C4-2B (cell line): ENCODE data around the gene RNF169.

Experiments
- H3K27ac ChIP-seq: fragments of 450-650 bp; 2 replicates; pipeline ENCODE4 v1.5.1; 2017
- ZFX ChIP-seq: fragments of 450-650 bp; IDR thresholded peaks from 2 replicates; pipeline ENCODE4 v1.6.1; 2017
- TF ChIP-seq, protein P1 (sequence below): fragments of 450-650 bp; conservative IDR thresholded peaks from 2 replicates; pipeline ENCODE4 v1.5.1; 2017; ENCODE audit warnings: mild to moderate bottlenecking

RNF169 gene

DNA sequence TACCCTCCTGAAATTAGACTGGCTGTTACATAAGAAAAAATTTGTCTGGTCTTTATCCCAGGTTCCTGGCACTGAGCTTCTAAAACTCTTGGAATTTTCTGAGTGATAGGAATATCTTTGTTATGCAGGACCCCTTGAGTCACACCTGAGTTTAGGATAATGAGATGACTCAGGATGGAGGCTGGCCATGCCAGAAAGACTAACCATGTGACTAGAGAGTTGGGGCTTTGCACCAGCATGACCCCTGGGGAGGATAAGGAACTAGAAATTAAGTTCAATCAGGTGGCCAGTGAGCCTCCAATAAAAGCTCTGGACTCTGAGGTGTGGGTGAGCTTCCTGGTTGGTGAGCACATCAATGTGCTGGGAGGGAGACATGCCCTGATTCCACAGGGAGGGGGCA lies 112.1 kb downstream of the RNF169 start:
- H3K27ac ChIP-seq, result no peak overlapping the region
- TF ChIP-seq ZFX, result no peak
- TF ChIP-seq, protein P1, sequence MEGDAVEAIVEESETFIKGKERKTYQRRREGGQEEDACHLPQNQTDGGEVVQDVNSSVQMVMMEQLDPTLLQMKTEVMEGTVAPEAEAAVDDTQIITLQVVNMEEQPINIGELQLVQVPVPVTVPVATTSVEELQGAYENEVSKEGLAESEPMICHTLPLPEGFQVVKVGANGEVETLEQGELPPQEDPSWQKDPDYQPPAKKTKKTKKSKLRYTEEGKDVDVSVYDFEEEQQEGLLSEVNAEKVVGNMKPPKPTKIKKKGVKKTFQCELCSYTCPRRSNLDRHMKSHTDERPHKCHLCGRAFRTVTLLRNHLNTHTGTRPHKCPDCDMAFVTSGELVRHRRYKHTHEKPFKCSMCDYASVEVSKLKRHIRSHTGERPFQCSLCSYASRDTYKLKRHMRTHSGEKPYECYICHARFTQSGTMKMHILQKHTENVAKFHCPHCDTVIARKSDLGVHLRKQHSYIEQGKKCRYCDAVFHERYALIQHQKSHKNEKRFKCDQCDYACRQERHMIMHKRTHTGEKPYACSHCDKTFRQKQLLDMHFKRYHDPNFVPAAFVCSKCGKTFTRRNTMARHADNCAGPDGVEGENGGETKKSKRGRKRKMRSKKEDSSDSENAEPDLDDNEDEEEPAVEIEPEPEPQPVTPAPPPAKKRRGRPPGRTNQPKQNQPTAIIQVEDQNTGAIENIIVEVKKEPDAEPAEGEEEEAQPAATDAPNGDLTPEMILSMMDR, result no peak

DNA sequence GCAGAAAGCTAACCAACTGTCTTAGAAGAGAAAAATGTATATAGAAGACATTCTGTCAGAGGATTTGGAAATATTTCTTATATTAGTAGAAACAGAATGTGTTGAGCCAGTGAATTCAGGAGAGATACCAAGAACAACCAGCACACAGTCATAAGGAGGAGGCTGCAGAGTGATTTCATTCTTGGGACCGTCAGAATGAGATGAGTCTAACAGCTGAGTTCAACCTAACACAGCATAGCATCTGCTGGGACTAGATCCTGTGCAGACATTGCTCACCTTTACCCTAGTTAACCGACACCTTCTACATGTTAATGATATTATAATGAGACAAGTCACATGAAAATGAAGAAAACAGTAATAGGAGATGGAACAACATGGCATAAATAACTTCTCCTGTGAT lies 114.8 kb downstream of the RNF169 start:
- TF ChIP-seq, protein P1, result no peak
- no peak for TF ChIP-seq ZFX
- H3K27ac ChIP-seq, result no peak overlapping the region

- H3K27ac ChIP-seq, result no peak overlapping the region
- TF ChIP-seq ZFX, result no peak
- TF ChIP-seq, protein P1, result no peak
Measured at GRCh38 chr11:74866557-74866956, 117.9 kb downstream of the RNF169 start.

DNA sequence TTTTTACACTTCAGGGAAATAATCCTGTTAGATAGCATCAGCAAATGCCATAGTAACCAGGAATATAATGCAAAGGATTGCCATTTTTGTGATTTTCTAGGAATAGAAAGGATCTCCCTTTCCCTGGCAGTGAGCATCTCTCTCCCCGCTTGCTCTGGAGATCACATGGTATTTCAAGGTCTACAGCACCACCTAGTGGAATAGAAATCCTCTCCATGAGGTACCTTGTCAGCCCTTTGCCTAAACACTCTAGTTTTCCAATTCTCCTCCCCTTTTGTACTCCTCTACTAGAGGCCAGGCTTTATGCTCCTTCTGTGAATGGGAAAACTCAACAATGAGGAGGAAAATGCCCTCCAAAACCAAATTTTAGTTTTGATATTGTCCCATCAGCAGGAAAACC lies 121.8 kb downstream of the RNF169 start:
- no peak overlapping the region for H3K27ac ChIP-seq
- no peak for TF ChIP-seq ZFX
- TF ChIP-seq, protein P1, result peak; percentile 46

DNA sequence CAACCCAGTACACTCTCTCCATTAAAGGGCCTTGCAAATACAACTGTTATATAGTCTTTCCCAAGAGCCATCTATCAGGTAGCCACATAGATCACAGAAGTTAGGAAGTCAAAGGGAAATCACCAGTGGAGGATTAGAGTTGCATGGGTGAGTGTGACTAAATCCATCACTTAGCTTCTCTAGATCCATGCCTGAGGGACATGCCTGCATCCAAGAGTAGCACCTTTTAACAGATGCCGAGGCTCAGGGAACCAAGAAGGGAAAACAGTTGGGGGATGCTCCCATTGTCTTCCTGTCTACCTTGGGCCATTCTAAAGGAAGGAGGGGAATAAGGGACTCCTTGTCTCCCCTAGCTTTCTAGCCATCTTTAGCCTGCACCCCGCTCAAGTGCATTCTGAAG lies 122.4 kb downstream of the RNF169 start:
- H3K27ac ChIP-seq, result no peak overlapping the region
- TF ChIP-seq, protein P1, result no peak
- TF ChIP-seq ZFX, result no peak

- no peak overlapping the region for H3K27ac ChIP-seq
- TF ChIP-seq, protein P1, result peak; percentile 84
- TF ChIP-seq ZFX, result no peak
Measured at GRCh38 chr11:74877132-74877531, 128.5 kb downstream of the RNF169 start.
